HepG2 (cell line): Measurements from ENCODE around the gene ZNF581. TPM values are rescaled to one million over a fixed set of nuclear protein-coding genes. Genes with fewer than 3 reads are reported as not detected.

Experiments
- CBX2 ChIP-seq, 2 experiments: fragments of 200-600 bp in 1 of 2; sonication (generic); formaldehyde crosslinking in 1 of 2; IDR thresholded peaks; 2 replicates each; pipeline versions ENCODE4 v1.7.0 to v1.8.1; 2018 to 2022; ENCODE audit warnings: low read depth in 2 of 2, low read length in 1 of 2, mild to moderate bottlenecking in 1 of 2, missing genetic modification reagents in 1 of 2
- CBX5 ChIP-seq: sonication (generic); formaldehyde crosslinking; IDR thresholded peaks from 2 replicates; pipeline ENCODE4 v1.4.0; 2020; ENCODE audit warnings: missing genetic modification reagents, borderline replicate concordance
- FOSL2 ChIP-seq: sonication (generic); formaldehyde crosslinking; IDR thresholded peaks from 2 replicates; pipeline ENCODE4 v1.4.0; 2020; ENCODE audit warnings: missing genetic modification reagents
- HHEX ChIP-seq: IDR thresholded peaks from 2 replicates; pipeline ENCODE4 v1.6.1; 2016; ENCODE audit warnings: control low read depth
- MNT ChIP-seq: fragments of 450-650 bp; IDR thresholded peaks from 2 replicates; pipeline ENCODE4 v1.6.1; 2016
- POLR2A ChIP-seq, 2 experiments: IDR thresholded peaks; 2 replicates each; pipeline ENCODE4 v1.6.1; 2011; ENCODE audit warnings: low read depth in 2 of 2, low read length in 2 of 2, mild to moderate bottlenecking in 1 of 2, moderate library complexity in 1 of 2; ENCODE audit not compliant: insufficient read depth in 1 of 2
- PRDM10 ChIP-seq: sonication (generic); formaldehyde crosslinking; IDR thresholded peaks from 2 replicates; pipeline ENCODE4 v1.4.0; 2020; ENCODE audit warnings: low read depth, missing genetic modification reagents
- SNAPC5 ChIP-seq: sonication (generic); formaldehyde crosslinking; IDR thresholded peaks from 2 replicates; pipeline ENCODE4 v1.8.1; 2023; ENCODE audit warnings: mild to moderate bottlenecking, missing genetic modification reagents, borderline replicate concordance
- ZBTB10 ChIP-seq: sonication (generic); formaldehyde crosslinking; IDR thresholded peaks from 2 replicates; pipeline ENCODE4 v1.4.0; 2020; ENCODE audit warnings: missing genetic modification reagents, borderline replicate concordance
- ZKSCAN1 ChIP-seq: fragments of 150-350 bp; IDR thresholded peaks from 2 replicates; pipeline ENCODE4 v1.6.1; 2014; ENCODE audit warnings: low read length
- ZMAT3 ChIP-seq: sonication (generic); formaldehyde crosslinking; conservative IDR thresholded peaks from 2 replicates; pipeline ENCODE4 v1.7.0; 2021; ENCODE audit warnings: missing genetic modification reagents
- ZNF276 ChIP-seq: sonication (generic); formaldehyde crosslinking; IDR thresholded peaks from 2 replicates; pipeline ENCODE4 v1.4.0; 2020; ENCODE audit warnings: mild to moderate bottlenecking, low read depth, missing genetic modification reagents
- ZNF605 ChIP-seq: sonication (generic); formaldehyde crosslinking; IDR thresholded peaks from 2 replicates; pipeline ENCODE4 v1.8.0; 2022; ENCODE audit warnings: mild to moderate bottlenecking, missing genetic modification reagents
- ZNF782 ChIP-seq: sonication (generic); formaldehyde crosslinking; IDR thresholded peaks from 2 replicates; pipeline ENCODE4 v1.4.0; 2020; ENCODE audit warnings: missing genetic modification reagents, mild to moderate bottlenecking, borderline replicate concordance
- ZNF788 ChIP-seq: sonication (generic); formaldehyde crosslinking; IDR thresholded peaks from 2 replicates; pipeline ENCODE4 v1.5.0; 2020; ENCODE audit warnings: mild to moderate bottlenecking, missing genetic modification reagents, borderline replicate concordance
- ZNF790 ChIP-seq: sonication (generic); formaldehyde crosslinking; IDR thresholded peaks from 2 replicates; pipeline ENCODE4 v1.8.0; 2022; ENCODE audit warnings: missing genetic modification reagents, mild to moderate bottlenecking, borderline replicate concordance
- ZNF891 ChIP-seq: sonication (generic); formaldehyde crosslinking; IDR thresholded peaks from 2 replicates; pipeline ENCODE4 v1.5.0; 2020; ENCODE audit warnings: mild to moderate bottlenecking, missing genetic modification reagents
- ZSCAN31 ChIP-seq: sonication (generic); formaldehyde crosslinking; IDR thresholded peaks from 2 replicates; pipeline ENCODE4 v1.5.0; 2020; ENCODE audit warnings: low read depth, mild to moderate bottlenecking, missing genetic modification reagents
- polyA plus RNA-seq, 8 experiments: library from polyadenylated mRNA; depleted of rRNA in 3 of 8; stranded (reverse) in 7 of 8; unstranded in 1 of 8; fragments of >200 nt; fragmentation: Illumina TruSeq in 4 of 8; extraction: Trizol in 4 of 8; gene quantifications; 2 replicates each; pipeline versions ENCODE4 v1.2.1 to v1.2.3, GENCODE V29; 2011 to 2016; ENCODE audit warnings: low read depth in 4 of 8, missing spikeins in 1 of 8, mixed read lengths in 1 of 8; ENCODE audit not compliant: insufficient read depth in 1 of 8
- total RNA-seq, 5 experiments: library from RNA; depleted of rRNA; stranded (reverse); fragments of >200 nt; fragmentation: Illumina TruSeq; extraction: Trizol; gene quantifications; 2 replicates each; pipeline ENCODE4 v1.2.3, GENCODE V29; 2016; ENCODE audit warnings: low read depth in 1 of 5

ZNF581 gene
- total and polyA plus RNA-seq, 2 of the 13 experiments (the other 11 are each of a cell fraction or from before 2014, with no cell fraction given): 19.6 to 49.5 TPM

- TF ChIP-seq ZNF605 (CRISPR knock-in tag) (0 out of 2 replicates have a peak, but pooled peaks have one; percentile 23), HHEX (no peak), ZSCAN31 (CRISPR knock-in tag) (0 out of 2 replicates have a peak, but pooled peaks have one; percentile 46), ZBTB10 (CRISPR knock-in tag) (no peak), FOSL2 (CRISPR knock-in tag) (no peak), CBX5 (no peak), ZNF788 (no peak; the same call in 1 of the 2 replicates), ZNF782 (0 out of 2 replicates have a peak, but pooled peaks have one; percentile 33), ZNF790 (CRISPR knock-in tag) (no peak), CBX2 (IDR thresholded peaks at IDR 0.05; ENCODE audit: low read depth, low read length) (no peak), CBX2 (CRISPR knock-in tag; IDR thresholded peaks at IDR 0.05; ENCODE audit: low read depth) (no peak), ZKSCAN1 (no peak), ZMAT3 (0 out of 2 replicates have a peak, but pooled peaks have one; percentile 34), ZNF276 (CRISPR knock-in tag) (0 out of 2 replicates have a peak, but pooled peaks have one; percentile 61), SNAPC5 (no peak), MNT (0 out of 2 replicates have a peak, but pooled peaks have one; percentile 14), POLR2A (IDR thresholded peaks at IDR 0.05; ENCODE audit: insufficient read depth in 1 of 2, low read depth in 2 of 2, low read length in 2 of 2) (peak; percentile 74 to 88), ZNF891 (CRISPR knock-in tag) (peak; percentile 65; the same call in 1 of the 2 replicates), PRDM10 (CRISPR knock-in tag) (no peak)
These were observed 19.1 kb upstream of the ZNF581 start, which contains the start of gene ZNF784 (continued) for GRCh38 chr19:55624109-55625003.
